GM13976 (cell line): ENCODE measurements around the gene CCL28.

ENCODE experiments used
- DNase-seq: peaks from one replicate; pipeline ENCODE4 v3.0.0; 2012; ENCODE audit warnings: low spot score
- CTCF ChIP-seq: IDR thresholded peaks from 2 replicates; pipeline ENCODE4 v1.5.1; 2012; ENCODE audit warnings: borderline replicate concordance, mild to moderate bottlenecking; ENCODE audit not compliant: insufficient read depth; ENCODE audit errors: extremely low read depth, missing control alignments, control extremely low read depth
- in situ Hi-C: fragments of 300-500 bp; cut with MboI; formaldehyde crosslinking; loops from one replicate; pipeline ENCODE4 v1.12.0; 2022; ENCODE audit warnings: low sequenced_read_pairs, mixed read lengths, inconsistent platforms; ENCODE audit not compliant: unreplicated experiment

Gene CCL28

DNA sequence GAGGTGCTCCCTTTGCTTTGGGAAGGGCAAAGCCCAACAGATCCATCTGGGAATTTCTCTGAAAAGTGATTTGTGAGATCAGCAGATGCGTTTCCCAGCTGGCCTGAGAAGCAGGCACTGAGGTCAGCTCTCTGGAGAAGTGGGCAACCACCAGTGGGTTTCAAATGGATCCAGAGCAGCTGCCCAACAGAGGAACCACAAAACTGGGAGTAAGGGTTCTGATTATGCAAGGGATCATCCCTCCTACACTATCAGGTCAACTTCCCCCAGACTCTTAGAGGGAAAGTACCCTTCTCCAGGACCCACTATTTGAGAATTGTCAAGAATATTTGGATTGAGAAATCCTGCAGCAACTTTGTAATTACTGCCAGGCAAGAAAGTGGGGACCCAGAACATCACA is 21.7 kb downstream of the CCL28 start:
- TF ChIP-seq CTCF = no peak
- no peak for DNase-seq
- in situ Hi-C loops = no loop called here

DNA sequence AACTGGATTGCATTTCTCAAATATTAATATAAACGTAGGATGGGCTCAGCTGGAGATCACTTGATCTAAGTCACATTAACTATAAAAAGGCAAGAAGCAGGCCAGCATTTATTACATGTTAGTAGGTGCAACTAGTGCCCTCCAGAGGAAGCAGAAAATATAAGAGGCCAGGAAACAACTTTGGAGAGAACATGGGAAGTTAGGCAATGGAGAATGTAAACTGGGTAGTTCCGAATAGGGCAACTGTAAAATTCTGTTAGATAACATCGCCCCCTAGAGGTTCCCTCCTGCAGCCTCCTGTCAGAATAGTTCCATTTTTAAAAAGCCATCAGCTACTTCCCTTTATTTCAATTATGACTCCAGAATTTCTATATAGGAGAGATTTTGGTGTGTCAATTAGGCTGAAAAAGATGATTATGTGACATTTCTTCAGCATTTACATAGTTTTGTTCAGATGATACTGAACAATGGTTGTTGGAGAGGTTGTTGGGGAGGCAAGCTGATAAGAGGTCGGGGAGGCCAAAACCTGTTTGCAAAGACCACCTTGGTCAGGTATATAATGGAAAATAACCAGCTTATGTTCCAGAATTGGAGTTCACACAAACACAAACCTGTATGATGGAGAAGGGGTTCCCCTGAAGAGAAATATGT is 22.4 kb downstream of the CCL28 start:
- peak; percentile 73 for TF ChIP-seq CTCF
- peak; percentile 65 for DNase-seq
- in situ Hi-C loops = loop anchor here (10.0 kb wide), 2 partner anchors 165 to 285 kb away; no protein-coding TSS in a partner anchor

DNA sequence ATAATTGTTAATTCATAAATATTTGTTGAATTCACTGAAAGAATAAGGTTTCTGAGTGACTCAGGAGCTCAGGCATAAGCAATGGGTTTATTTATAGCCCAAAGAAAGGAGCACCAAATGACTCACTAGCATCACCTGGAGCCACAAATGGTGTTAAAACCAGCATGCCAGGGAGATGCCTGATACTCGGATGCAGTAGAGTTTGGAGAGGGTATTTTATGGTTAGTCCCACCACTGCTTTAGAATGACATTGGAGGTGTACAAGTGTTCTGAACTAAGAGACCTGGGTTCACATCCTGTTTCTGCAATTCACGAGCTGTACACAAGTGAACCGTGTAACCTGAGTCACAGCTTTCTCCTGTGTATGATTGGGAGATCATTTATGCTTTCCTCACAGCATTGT is 25.2 kb downstream of the CCL28 start:
- DNase-seq = peak; percentile 47
- no peak for TF ChIP-seq CTCF
- in situ Hi-C loops = loop anchor here (10.0 kb wide), 2 partner anchors 162 to 282 kb away; no protein-coding TSS in a partner anchor

DNA sequence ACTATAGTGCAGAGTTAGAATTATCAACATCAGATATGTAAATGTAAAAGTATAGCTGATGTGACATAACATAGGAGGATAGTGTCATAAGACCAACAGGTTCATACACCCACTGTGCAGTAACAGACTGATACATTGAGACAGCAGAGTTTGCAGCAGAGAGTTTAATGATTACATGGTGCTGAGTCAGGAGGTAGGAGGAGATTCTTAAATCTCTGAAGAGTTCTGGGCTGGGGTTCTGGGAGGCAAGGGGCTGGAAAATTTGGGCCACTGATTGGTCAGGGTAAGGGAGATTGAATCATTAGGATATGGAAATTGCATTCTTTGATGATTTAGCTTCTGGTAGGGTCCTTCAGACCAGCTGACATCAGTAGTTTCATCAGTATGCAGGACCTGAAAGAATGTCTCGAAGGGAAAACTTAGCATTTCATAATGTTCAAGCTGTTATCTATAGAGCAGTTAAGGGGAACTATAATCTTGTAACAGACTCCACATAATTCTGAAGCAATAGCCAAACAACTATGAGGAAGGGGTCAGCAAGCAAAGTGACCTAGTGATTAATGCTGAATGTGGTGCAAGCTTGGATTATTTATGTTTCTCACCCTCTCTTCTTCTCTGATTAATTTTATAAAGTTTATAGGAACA is 35.6 kb downstream of the CCL28 start:
- DNase-seq = no peak
- in situ Hi-C loops = no loop called here
- no peak for TF ChIP-seq CTCF

GRCh38 chr5:43371821-43372220 is 40.4 kb downstream of the CCL28 start:
- in situ Hi-C loops = no loop called here
- no peak for TF ChIP-seq CTCF
- no peak for DNase-seq

DNA sequence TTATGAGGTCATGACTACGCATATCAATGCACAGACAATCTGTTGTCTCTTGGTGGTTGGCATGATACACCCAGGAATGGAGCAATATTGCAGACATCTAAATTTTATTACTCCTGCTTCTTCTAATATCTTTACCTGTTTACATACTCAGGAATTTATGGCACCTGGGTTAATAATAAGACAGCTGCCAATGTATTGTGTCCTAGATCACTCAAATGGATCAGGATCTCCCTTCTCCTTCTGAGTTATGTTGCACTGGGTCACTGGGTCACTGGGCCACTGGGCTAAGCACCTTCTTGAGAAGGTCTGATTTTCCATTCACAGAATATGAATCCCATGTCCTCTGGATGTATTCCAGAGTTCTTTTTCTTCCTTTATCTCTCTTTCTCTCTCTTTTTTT is 41.8 kb downstream of the CCL28 start:
- DNase-seq = no peak
- TF ChIP-seq CTCF = no peak
- in situ Hi-C loops = no loop called here
